ENCODE results near the gene ITGA2. TPM values are rescaled to one million over a fixed set of nuclear protein-coding genes. Genes with fewer than 3 reads are reported as not detected.

Gene ITGA2
- 10 to 100 TPM; 18.3 to 19.7 TPM for total RNA-seq

- Histone ChIP-seq H3K4me3 (peak within 1 kb of the TSS; percentile 70), H3K27ac (peak within 1 kb of the TSS; percentile 62), H3K9me3 (no peaks in the 10 kb centered on the region), H3K36me3 (no peaks in the 10 kb centered on the region), H3K9ac (ENCODE audit: low read depth in 2 of 2, low read length in 2 of 2) (peak within 1 kb of the TSS; percentile 72 to 87), H3K4me1 (no peaks in the 10 kb centered on the region), H3K27me3 (no peaks in the 10 kb centered on the region)
- TF ChIP-seq, protein P1, sequence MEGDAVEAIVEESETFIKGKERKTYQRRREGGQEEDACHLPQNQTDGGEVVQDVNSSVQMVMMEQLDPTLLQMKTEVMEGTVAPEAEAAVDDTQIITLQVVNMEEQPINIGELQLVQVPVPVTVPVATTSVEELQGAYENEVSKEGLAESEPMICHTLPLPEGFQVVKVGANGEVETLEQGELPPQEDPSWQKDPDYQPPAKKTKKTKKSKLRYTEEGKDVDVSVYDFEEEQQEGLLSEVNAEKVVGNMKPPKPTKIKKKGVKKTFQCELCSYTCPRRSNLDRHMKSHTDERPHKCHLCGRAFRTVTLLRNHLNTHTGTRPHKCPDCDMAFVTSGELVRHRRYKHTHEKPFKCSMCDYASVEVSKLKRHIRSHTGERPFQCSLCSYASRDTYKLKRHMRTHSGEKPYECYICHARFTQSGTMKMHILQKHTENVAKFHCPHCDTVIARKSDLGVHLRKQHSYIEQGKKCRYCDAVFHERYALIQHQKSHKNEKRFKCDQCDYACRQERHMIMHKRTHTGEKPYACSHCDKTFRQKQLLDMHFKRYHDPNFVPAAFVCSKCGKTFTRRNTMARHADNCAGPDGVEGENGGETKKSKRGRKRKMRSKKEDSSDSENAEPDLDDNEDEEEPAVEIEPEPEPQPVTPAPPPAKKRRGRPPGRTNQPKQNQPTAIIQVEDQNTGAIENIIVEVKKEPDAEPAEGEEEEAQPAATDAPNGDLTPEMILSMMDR (IDR thresholded peaks at IDR 0.05), result no peak
- peak; percentile 88 for DNase-seq
- intact Hi-C loops (cut with DNase I), result no loop called here
Measured at GRCh38 chr5:52989025-52989780, at the start of gene ITGA2. TSS of gene ITGA2 (plus strand) at chr5:52989352. CDS start at chr5:52989469, 117 bp downstream.

DNA sequence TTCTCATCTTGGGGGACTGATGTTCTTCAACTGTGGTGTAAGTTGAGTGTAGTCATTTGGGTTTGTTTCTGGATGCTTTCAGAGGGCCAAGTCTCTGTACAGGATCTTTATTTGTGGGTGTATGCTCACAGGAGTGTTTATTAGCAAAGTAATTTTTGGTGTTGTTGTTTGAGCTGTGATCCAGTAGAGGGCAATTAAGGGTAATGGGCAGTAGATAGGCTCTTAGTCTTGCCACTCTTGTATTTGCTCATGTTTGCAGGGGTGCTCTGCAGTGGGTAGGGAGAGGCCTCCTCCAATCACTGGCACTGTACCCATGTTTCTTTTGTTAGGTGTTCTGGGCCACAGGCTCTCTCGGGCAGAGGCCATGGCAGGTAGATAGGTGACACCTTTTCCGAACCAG, 45.9 kb upstream of the ITGA2 start:
- Histone ChIP-seq H3K4me3 (no peak overlapping the region), H3K9me3 (no peaks in the 10 kb centered on the region), H3K27ac (no peak overlapping the region), H3K36me3 (no peaks in the 10 kb centered on the region), H3K4me1 (no peaks in the 10 kb centered on the region), H3K9ac (ENCODE audit: low read depth in 2 of 2, low read length in 2 of 2) (no peak overlapping the region), H3K27me3 (no peaks in the 10 kb centered on the region)
- DNase-seq, result no peak
- TF ChIP-seq, protein P1 (IDR thresholded peaks at IDR 0.05), result no peak
- intact Hi-C loops (cut with DNase I), result no loop called here

DNA sequence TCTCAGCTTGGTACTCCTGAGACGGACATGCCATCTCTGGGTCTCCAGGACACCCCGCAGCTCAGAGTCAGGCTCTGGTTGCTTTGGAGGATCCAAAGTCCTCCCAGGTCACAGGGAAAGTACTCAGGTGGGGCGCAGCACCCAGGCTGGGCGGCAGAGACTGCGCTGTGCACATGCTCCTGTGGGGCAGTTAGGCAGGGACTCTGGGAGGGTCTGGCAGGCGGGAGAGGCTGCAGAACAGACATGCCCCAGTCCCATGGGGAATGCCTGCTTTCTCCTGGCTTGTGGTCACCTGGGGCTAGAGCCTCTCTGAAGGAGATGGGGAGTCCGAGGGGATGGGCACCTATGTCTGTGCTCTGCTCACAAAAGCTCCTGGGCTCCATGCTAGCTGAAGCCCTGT, 45.3 kb upstream of the ITGA2 start:
- no peaks in the 10 kb centered on the region for H3K9me3 ChIP-seq
- no peak overlapping the region for H3K9ac ChIP-seq (ENCODE audit: low read depth in 2 of 2, low read length in 2 of 2)
- H3K36me3 ChIP-seq, result no peaks in the 10 kb centered on the region
- DNase-seq, result no peak
- H3K4me3 ChIP-seq, result no peak overlapping the region
- no peaks in the 10 kb centered on the region for H3K27me3 ChIP-seq
- H3K27ac ChIP-seq, result no peak overlapping the region
- TF ChIP-seq, protein P1 (IDR thresholded peaks at IDR 0.05), result no peak
- H3K4me1 ChIP-seq, result no peaks in the 10 kb centered on the region
- intact Hi-C loops (cut with DNase I), result no loop called here

DNA sequence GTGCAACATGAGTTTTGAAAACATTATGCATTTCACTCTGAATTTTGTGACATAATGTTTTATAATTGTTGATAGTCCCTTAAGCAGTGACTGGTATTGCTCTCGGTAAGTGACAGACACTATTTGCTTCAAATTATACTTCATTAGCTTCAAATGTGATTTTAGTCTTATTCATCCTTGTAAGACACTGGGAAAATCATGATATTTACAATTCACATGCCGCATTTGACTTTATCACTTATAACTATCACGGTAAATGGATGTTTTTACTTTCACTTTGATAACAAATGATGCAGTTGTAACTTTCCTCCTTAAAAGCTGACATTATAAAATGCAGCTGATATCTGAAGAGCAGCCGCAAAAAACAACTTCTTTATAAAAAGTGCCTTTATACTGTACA, 44.1 kb upstream of the ITGA2 start:
- Histone ChIP-seq H3K4me1 (no peaks in the 10 kb centered on the region), H3K9ac (ENCODE audit: low read depth in 2 of 2, low read length in 2 of 2) (no peak overlapping the region), H3K27me3 (no peaks in the 10 kb centered on the region), H3K4me3 (no peak overlapping the region), H3K9me3 (no peaks in the 10 kb centered on the region), H3K27ac (no peak overlapping the region), H3K36me3 (no peaks in the 10 kb centered on the region)
- TF ChIP-seq, protein P1 (IDR thresholded peaks at IDR 0.05), result no peak
- intact Hi-C loops (cut with DNase I), result no loop called here
- no peak for DNase-seq

DNA sequence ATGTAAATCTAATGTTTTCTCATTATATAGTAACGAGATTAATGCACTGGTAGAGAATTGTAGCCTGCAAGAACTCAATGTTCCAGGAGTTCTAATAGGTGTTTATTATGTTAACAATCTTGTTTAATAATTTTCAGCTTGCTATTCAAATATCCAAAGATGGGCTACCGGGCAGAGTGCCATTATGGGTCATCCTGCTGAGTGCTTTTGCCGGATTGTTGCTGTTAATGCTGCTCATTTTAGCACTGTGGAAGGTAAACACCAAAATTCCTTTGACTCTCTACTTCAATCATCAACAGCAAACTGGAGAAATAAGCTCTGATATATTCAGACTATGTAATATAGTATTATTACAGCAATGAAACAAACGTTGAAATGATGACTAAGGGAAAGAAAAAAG, 41.9 kb upstream of the ITGA2 start:
- Histone ChIP-seq H3K9me3 (no peaks in the 10 kb centered on the region), H3K36me3 (no peaks in the 10 kb centered on the region), H3K27ac (no peak overlapping the region), H3K27me3 (no peaks in the 10 kb centered on the region), H3K4me1 (no peaks in the 10 kb centered on the region), H3K4me3 (no peak overlapping the region), H3K9ac (ENCODE audit: low read depth in 2 of 2, low read length in 2 of 2) (no peak overlapping the region)
- TF ChIP-seq, protein P1 (IDR thresholded peaks at IDR 0.05), result no peak
- intact Hi-C loops (cut with DNase I), result no loop called here
- no peak for DNase-seq

Measured in colonic mucosa (tissue), 4 donors.